Heart left ventricle (tissue), 16 donors: ENCODE measurements around the gene ZMYND15. TPM values are rescaled to one million over a fixed set of nuclear protein-coding genes. Genes with fewer than 3 reads are reported as not detected.

ENCODE experiments used
- ATAC-seq, 4 donors: fragments of 200-7000 bp; cut with Tn5 transposase; one replicate each; pipeline ENCODE4 v1.9.1; 2020 to 2022; ENCODE audit warnings: moderate library complexity in 4 of 4, mild to moderate bottlenecking in 3 of 4, moderate number of reproducible peaks in 1 of 4
- DNase-seq, 5 donors: peaks; one replicate each; pipeline ENCODE4 v3.0.0-alpha.2; 2020
- H3K27ac ChIP-seq, 12 donors: fragments of 200-600 bp; sonication (generic) in 4 of 12; one replicate each; pipeline versions ENCODE4 v1.5.0 to v1.8.0; 2016 to 2022; ENCODE audit warnings: mild to moderate bottlenecking in 2 of 12
- H3K27me3 ChIP-seq, 9 donors: fragments of 200-600 bp; sonication (generic) in 2 of 9; one replicate each; pipeline versions ENCODE4 v1.5.1 to v1.8.0; 2016 to 2022; ENCODE audit warnings: mild to moderate bottlenecking in 3 of 9
- H3K36me3 ChIP-seq, 9 donors: fragments of 200-600 bp; sonication (generic) in 2 of 9; one replicate each; pipeline versions ENCODE4 v1.5.0 to v1.8.0; 2018 to 2022; ENCODE audit warnings: mild to moderate bottlenecking in 2 of 9
- H3K4me1 ChIP-seq, 12 donors: fragments of 200-600 bp; sonication (generic) in 4 of 12; one replicate each; pipeline versions ENCODE4 v1.5.0 to v1.8.0; 2016 to 2022; ENCODE audit warnings: mild to moderate bottlenecking in 3 of 12
- H3K4me3 ChIP-seq, 12 donors: fragments of 200-600 bp; sonication (generic) in 4 of 12; one replicate each; pipeline versions ENCODE4 v1.5.0 to v1.8.0; 2017 to 2022; ENCODE audit warnings: mild to moderate bottlenecking in 9 of 12, moderate library complexity in 4 of 12
- H3K9me3 ChIP-seq, 12 donors: fragments of 200-600 bp; sonication (generic) in 4 of 12; one replicate each; pipeline versions ENCODE4 v1.5.0 to v1.8.0; 2016 to 2022; ENCODE audit warnings: mild to moderate bottlenecking in 1 of 12
- POLR2A ChIP-seq, 2 donors: fragments of 450-650 bp; IDR thresholded peaks; one replicate each; pipeline ENCODE4 v1.6.1; 2017; ENCODE audit warnings: antibody characterized with exemption in 2 of 2, mild to moderate bottlenecking in 2 of 2, moderate library complexity in 2 of 2
- WGBS, 4 donors: extraction: QIAGEN DNeasy Blood & Tissue Kit in 2 of 4; methylation state at CpG; one replicate each; pipeline versions ENCODE4 v1.1.5 to v1.1.7; 2013 to 2018; 5-methylcytosine and 5-hydroxymethylcytosine counted together
- intact Hi-C, 10 donors: fragments of 100-400 bp; cut with DNase I; formaldehyde crosslinking; loops; one replicate each; pipeline versions ENCODE4 v1.11.1 to v1.14.2; 2022
- polyA plus RNA-seq, 2 donors: library from polyadenylated mRNA; stranded (reverse); fragments of 200-250 nt; gene quantifications; one replicate each; pipeline ENCODE4 v1.2.3, GENCODE V29; 2013
- total RNA-seq, 9 donors: library from RNA; depleted of rRNA in 2 of 9; stranded (reverse); fragments of >200 nt in 2 of 9; fragmentation: NEBNext Ultra II Directional in 3 of 9; extraction: Animal tissue kit (Norgen Biotek cat#: 25700) in 3 of 9; gene quantifications; one replicate each; pipeline versions ENCODE4 v1.1.0 to v1.2.4, GENCODE V29; 2016 to 2023
- TF ChIP-seq, protein P1 (sequence below), 12 donors: fragments of 200-600 bp; sonication (generic) in 4 of 12; IDR thresholded peaks; one replicate each; pipeline versions ENCODE4 v1.5.0 to v1.8.0; 2018 to 2022; ENCODE audit warnings: antibody characterized with exemption in 12 of 12, mild to moderate bottlenecking in 5 of 12
- donor health status: ischemic (EF 13 %, LVEDD 7.1; RV severe dilation, severe dysfunction).
- donor health status: healthy with polysubstance abuse.
- donor health status: DM: no; HTN: yes; CAD: no.
- donor health status: DM: no; HTN: no; CAD: no.
- donor health status: ischemic (EF 25% LVEDD 6.9; RV normal size, moderate dysfunction).
- donor health status: ischemic (EF 25% LVEDD 5.7; RV mildly dilated, moderate dysfunction).
- donor health status: healthy.
- donor health status: DM: yes; HTN: yes; CAD: no.
- donor health status: ischemic (EF 35%, LVEDD 5.7; RV mildly dilated, moderate dysfunction).
- donor health status: nonischemic (EF 11% LVEDD 7.7; RV severe dilation, severe dysfunction).
- donor health status: DM: yes; HTN: yes; CAD: no.
- donor health status: PGD.
- donor health status: ischemic (EF 29% LVEDD 5.4; RV normal size, mild dysfunction).
- donor health status: nonischemic (EF 23%, LVEDD 6.1; RV moderate dilation, normal function).

The ZMYND15 gene
- total and polyA plus RNA-seq, 11 donors, result 0.14 to 2.9 (median 0.36) TPM; not detected in 3

DNA sequence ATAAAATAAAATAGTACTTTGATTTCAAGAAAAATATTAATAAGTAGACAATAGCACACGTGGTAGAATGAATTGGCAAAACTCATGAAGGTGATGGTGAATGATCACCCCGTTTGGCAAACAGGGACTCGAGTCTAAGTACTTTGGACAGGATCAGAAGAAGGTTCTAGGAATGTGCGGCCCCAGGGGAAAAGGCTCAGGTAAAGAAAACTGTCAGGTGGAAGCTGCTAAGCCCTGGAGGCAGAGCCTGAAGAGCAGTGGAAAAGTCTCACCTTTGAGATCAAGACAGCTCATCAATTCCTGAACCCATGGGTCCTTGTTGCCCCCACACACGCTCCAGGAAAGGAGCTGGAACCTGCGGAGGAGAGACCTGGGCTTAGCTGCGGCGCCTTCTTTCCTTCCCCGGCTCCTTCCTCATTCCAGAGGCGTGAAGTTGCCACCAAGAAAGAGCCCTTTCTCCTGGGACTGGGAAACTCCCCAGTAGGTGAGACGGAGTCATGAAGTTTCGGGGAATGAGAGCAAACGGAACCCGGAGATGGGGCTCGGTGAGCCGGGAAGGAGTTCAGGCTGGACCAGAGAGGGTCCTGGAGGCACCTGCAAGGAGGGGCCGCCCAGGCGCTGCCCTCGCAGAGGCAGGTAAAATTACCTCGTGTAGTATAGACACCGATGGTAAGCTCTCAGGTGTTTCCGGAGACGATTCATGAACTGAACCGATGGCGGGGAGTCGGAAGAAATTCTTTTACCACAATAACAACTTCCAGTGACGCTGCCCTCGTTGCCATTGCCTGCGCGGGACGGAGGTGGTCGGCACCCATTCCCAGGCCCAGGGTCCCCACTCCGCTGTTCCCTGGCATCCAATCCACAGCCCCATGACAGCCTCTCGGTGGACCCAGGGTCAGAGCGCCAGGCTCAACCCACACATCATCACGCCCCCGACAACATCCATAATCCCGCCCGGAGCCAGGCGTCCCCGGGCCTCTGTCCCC, 1.2 kb upstream of the ZMYND15 start:
- peaks cover 0 to 20% (median 0%) of the 10 kb centered on the region in 9 donors for H3K27me3 ChIP-seq
- peaks cover 0 to 49% (median 10%) of the 10 kb centered on the region in 12 donors for H3K4me1 ChIP-seq
- H3K4me3 ChIP-seq, result peak overlapping the region; percentile 62 to 94 (median 84)
- intact Hi-C loops, result loop anchor here in 4 of 10 donors (5.0 to 10.0 kb wide), 3 partner anchors 46 to 249 kb away; partner anchors contain the start of genes CAMTA2 (in 1 of the 4), GLTPD2 (in 1 of the 4) and VMO1 (in 1 of the 4)
- DNase-seq (no peak), ATAC-seq (peak in 2 of 4 donors; percentile 3 to 15)
- H3K36me3 ChIP-seq, result peaks cover 0 to 10% (median 0%) of the 10 kb centered on the region in 9 donors
- 20 to 44% (median 28%) methylated on average over 41 of the region's 41 CpGs for WGBS, 4 donors
- TF ChIP-seq POLR2A (IDR thresholded peaks at IDR 0.05), result no peak
- TF ChIP-seq, protein P1, sequence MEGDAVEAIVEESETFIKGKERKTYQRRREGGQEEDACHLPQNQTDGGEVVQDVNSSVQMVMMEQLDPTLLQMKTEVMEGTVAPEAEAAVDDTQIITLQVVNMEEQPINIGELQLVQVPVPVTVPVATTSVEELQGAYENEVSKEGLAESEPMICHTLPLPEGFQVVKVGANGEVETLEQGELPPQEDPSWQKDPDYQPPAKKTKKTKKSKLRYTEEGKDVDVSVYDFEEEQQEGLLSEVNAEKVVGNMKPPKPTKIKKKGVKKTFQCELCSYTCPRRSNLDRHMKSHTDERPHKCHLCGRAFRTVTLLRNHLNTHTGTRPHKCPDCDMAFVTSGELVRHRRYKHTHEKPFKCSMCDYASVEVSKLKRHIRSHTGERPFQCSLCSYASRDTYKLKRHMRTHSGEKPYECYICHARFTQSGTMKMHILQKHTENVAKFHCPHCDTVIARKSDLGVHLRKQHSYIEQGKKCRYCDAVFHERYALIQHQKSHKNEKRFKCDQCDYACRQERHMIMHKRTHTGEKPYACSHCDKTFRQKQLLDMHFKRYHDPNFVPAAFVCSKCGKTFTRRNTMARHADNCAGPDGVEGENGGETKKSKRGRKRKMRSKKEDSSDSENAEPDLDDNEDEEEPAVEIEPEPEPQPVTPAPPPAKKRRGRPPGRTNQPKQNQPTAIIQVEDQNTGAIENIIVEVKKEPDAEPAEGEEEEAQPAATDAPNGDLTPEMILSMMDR (IDR thresholded peaks at IDR 0.05), result no peak
- peak overlapping the region in 8 of 12 donors; percentile 8 to 77 (median 56) for H3K27ac ChIP-seq
- H3K9me3 ChIP-seq, result no peaks in the 10 kb centered on the region

DNA sequence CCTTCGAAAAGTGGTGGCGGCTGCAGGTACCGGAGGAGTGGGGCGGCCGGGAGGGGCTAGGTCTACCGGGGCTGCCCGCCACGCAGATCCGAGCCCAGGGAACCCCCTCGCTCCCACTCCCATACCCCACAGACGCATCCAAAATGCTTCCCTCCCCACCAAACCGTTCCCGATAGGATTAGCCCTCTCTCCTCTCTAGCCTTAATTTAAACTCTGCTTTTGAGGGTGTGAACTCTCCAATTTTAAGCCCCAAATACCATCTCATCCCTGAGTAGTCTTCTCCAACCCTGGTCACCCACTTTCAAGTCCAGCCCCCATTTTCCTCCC, 355 bp downstream of the ZMYND15 start:
- Histone ChIP-seq H3K4me1 (peaks cover 0 to 33% (median 11%) of the 10 kb centered on the region in 12 donors), H3K4me3 (peak overlapping the region; percentile 62 to 94 (median 84)), H3K9me3 (no peaks in the 10 kb centered on the region), H3K27me3 (peaks cover 0 to 36% (median 7%) of the 10 kb centered on the region in 9 donors), H3K36me3 (no peaks in the 10 kb centered on the region), H3K27ac (peak overlapping the region in 3 of 12 donors; percentile 54 to 77 (median 69))
- DNase-seq (no peak), ATAC-seq (no peak)
- WGBS, 4 donors, result 14 to 24% (median 21%) methylated on average over 6 to 13 of the region's 13 CpGs
- TF ChIP-seq POLR2A (IDR thresholded peaks at IDR 0.05), result no peak
- TF ChIP-seq, protein P1 (IDR thresholded peaks at IDR 0.05), result no peak
- intact Hi-C loops, result loop anchor here in 1 of 10 donors (5.0 kb wide), 1 partner anchor 42 kb away; no protein-coding TSS in a partner anchor

DNA sequence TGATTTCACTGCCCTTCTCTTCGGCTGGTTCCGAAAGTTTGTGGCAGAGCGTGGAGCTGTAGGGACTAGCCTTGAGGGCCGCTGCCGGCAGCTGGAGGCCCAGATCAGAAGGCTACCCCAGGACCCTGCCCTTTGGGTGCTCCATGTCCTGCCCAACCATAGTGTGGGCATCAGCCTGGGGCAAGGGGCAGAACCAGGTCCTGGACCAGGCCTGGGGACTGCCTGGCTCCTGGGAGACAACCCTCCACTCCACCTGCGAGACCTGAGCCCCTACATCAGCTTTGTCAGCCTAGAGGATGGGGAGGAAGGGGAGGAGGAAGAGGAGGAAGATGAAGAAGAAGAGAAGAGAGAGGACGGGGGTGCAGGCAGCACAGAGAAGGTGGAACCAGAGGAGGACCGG, 951 bp downstream of the ZMYND15 start:
- intact Hi-C loops, result loop anchor here in 1 of 10 donors (5.0 kb wide), 1 partner anchor 42 kb away; no protein-coding TSS in a partner anchor
- Histone ChIP-seq H3K9me3 (no peaks in the 10 kb centered on the region), H3K27ac (no peak overlapping the region), H3K4me3 (peak overlapping the region in 1 of 12 donors; percentile 93), H3K27me3 (peaks cover 0 to 42% (median 12%) of the 10 kb centered on the region in 9 donors), H3K4me1 (peaks cover 0 to 27% (median 11%) of the 10 kb centered on the region in 12 donors), H3K36me3 (no peaks in the 10 kb centered on the region)
- ATAC-seq (no peak), DNase-seq (no peak)
- TF ChIP-seq, protein P1 (IDR thresholded peaks at IDR 0.05), result no peak
- no peak for TF ChIP-seq POLR2A (IDR thresholded peaks at IDR 0.05)
- WGBS, 4 donors, result 92 to 97% (median 95%) methylated on average over 8 of the region's 8 CpGs

DNA sequence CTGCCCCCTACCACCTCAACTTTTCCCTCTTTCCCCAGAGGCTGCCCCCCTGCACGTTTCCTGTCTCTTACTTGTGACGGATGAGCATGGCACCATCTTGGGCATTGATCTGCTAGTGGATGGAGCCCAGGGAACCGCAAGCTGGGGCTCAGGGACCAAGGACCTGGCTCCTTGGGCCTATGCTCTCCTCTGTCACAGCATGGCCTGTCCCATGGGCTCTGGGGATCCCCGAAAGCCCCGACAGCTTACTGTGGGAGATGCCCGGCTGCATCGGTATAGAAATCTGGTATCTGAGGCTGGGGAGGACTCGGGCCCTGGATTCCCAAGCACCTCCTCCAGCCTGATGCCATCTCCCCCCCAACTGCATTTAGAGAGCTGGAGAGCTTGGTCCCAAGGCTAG, 1.9 kb downstream of the ZMYND15 start:
- H3K36me3 ChIP-seq, result no peaks in the 10 kb centered on the region
- 88 to 97% (median 96%) methylated on average over 7 to 8 of the region's 8 CpGs for WGBS, 4 donors
- no peaks in the 10 kb centered on the region for H3K9me3 ChIP-seq
- intact Hi-C loops, result loop anchor here in 1 of 10 donors (5.0 kb wide), 1 partner anchor 41 kb away; no protein-coding TSS in a partner anchor
- H3K27me3 ChIP-seq, result peaks cover 0 to 43% (median 14%) of the 10 kb centered on the region in 9 donors
- DNase-seq (no peak), ATAC-seq (no peak)
- H3K27ac ChIP-seq, result no peak overlapping the region
- H3K4me1 ChIP-seq, result peaks cover 0 to 26% (median 11%) of the 10 kb centered on the region in 12 donors
- H3K4me3 ChIP-seq, result no peak overlapping the region
- TF ChIP-seq, protein P1 (IDR thresholded peaks at IDR 0.05), result no peak
- TF ChIP-seq POLR2A (IDR thresholded peaks at IDR 0.05), result no peak
